HEK293 (cell line): ENCODE data around the gene CCNG2.

Experiments used
- ELK4 ChIP-seq: IDR thresholded peaks from 2 replicates; pipeline ENCODE4 v1.6.1; 2011; ENCODE audit warnings: mild to moderate bottlenecking, low read depth, low read length, borderline replicate concordance
- MZF1 ChIP-seq: fragments of 450-650 bp; formaldehyde crosslinking; IDR thresholded peaks from 2 replicates; pipeline ENCODE4 v1.5.1; 2017; ENCODE audit warnings: missing biosample characterization, missing genetic modification characterization, borderline replicate concordance
- SETDB1 ChIP-seq: IDR thresholded peaks from one replicate; pipeline ENCODE4 v1.6.1; 2017; ENCODE audit warnings: mild to moderate bottlenecking, low read length, moderate library complexity, mixed read lengths; ENCODE audit not compliant: insufficient read length
- ZBTB17 ChIP-seq: fragments of 450-650 bp; formaldehyde crosslinking; IDR thresholded peaks from 2 replicates; pipeline ENCODE4 v1.5.1; 2016; ENCODE audit warnings: missing biosample characterization, missing genetic modification characterization
- ZNF157 ChIP-seq: fragments of 450-650 bp; formaldehyde crosslinking; IDR thresholded peaks from 2 replicates; pipeline ENCODE4 v1.5.1; 2016; ENCODE audit warnings: missing biosample characterization, missing genetic modification characterization
- ZNF24 ChIP-seq: fragments of 450-650 bp; formaldehyde crosslinking; IDR thresholded peaks from 2 replicates; pipeline ENCODE4 v1.5.1; 2016; ENCODE audit warnings: missing biosample characterization, missing genetic modification characterization
- ZNF311 ChIP-seq: fragments of 450-650 bp; formaldehyde crosslinking; IDR thresholded peaks from 2 replicates; pipeline ENCODE4 v1.5.1; 2017; ENCODE audit warnings: missing biosample characterization, missing genetic modification characterization, borderline replicate concordance
- ZNF510 ChIP-seq: fragments of 450-650 bp; formaldehyde crosslinking; IDR thresholded peaks from 2 replicates; pipeline ENCODE4 v1.5.1; 2018; ENCODE audit warnings: mild to moderate bottlenecking, missing genetic modification characterization, missing biosample characterization; ENCODE audit not compliant: insufficient replicate concordance
- TF ChIP-seq, protein P1 (sequence below): fragments of 450-650 bp; formaldehyde crosslinking; IDR thresholded peaks from 2 replicates; pipeline ENCODE4 v1.5.1; 2016; ENCODE audit warnings: missing biosample characterization, missing genetic modification characterization
- TF ChIP-seq, protein P2 (sequence below): fragments of 450-650 bp; formaldehyde crosslinking; IDR thresholded peaks from 2 replicates; pipeline ENCODE4 v1.5.1; 2016; ENCODE audit warnings: missing biosample characterization, missing genetic modification characterization
- TF ChIP-seq, protein P3 (sequence below): fragments of 450-650 bp; formaldehyde crosslinking; IDR thresholded peaks from 2 replicates; pipeline ENCODE4 v1.5.1; 2016; ENCODE audit warnings: missing biosample characterization, missing genetic modification characterization
- TF ChIP-seq, protein P4 (sequence below): fragments of 450-650 bp; formaldehyde crosslinking; IDR thresholded peaks from 2 replicates; pipeline ENCODE4 v1.5.1; 2017; ENCODE audit warnings: missing biosample characterization, missing genetic modification characterization

- TF ChIP-seq, protein P1, sequence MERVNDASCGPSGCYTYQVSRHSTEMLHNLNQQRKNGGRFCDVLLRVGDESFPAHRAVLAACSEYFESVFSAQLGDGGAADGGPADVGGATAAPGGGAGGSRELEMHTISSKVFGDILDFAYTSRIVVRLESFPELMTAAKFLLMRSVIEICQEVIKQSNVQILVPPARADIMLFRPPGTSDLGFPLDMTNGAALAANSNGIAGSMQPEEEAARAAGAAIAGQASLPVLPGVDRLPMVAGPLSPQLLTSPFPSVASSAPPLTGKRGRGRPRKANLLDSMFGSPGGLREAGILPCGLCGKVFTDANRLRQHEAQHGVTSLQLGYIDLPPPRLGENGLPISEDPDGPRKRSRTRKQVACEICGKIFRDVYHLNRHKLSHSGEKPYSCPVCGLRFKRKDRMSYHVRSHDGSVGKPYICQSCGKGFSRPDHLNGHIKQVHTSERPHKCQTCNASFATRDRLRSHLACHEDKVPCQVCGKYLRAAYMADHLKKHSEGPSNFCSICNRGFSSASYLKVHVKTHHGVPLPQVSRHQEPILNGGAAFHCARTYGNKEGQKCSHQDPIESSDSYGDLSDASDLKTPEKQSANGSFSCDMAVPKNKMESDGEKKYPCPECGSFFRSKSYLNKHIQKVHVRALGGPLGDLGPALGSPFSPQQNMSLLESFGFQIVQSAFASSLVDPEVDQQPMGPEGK (tag by site-specific recombination) = no peak
- TF ChIP-seq, protein P2, sequence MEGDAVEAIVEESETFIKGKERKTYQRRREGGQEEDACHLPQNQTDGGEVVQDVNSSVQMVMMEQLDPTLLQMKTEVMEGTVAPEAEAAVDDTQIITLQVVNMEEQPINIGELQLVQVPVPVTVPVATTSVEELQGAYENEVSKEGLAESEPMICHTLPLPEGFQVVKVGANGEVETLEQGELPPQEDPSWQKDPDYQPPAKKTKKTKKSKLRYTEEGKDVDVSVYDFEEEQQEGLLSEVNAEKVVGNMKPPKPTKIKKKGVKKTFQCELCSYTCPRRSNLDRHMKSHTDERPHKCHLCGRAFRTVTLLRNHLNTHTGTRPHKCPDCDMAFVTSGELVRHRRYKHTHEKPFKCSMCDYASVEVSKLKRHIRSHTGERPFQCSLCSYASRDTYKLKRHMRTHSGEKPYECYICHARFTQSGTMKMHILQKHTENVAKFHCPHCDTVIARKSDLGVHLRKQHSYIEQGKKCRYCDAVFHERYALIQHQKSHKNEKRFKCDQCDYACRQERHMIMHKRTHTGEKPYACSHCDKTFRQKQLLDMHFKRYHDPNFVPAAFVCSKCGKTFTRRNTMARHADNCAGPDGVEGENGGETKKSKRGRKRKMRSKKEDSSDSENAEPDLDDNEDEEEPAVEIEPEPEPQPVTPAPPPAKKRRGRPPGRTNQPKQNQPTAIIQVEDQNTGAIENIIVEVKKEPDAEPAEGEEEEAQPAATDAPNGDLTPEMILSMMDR (tag by site-specific recombination) = no peak
- TF ChIP-seq MZF1 = no peak
- TF ChIP-seq ZNF157 = no peak
- no peak for TF ChIP-seq ZNF510
- TF ChIP-seq, protein P3, sequence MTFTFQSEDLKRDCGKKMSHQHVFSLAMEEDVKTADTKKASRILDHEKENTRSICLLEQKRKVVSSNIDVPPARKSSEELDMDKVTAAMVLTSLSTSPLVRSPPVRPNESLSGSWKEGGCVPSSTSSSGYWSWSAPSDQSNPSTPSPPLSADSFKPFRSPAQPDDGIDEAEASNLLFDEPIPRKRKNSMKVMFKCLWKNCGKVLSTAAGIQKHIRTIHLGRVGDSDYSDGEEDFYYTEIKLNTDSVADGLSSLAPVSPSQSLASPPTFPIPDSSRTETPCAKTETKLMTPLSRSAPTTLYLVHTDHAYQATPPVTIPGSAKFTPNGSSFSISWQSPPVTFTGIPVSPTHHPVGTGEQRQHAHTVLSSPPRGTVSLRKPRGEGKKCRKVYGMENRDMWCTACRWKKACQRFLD (tag by site-specific recombination) = no peak
- no peak for TF ChIP-seq ZNF311 (tag by site-specific recombination)
- no peak for TF ChIP-seq ZBTB17 (tag by site-specific recombination)
- no peak for TF ChIP-seq SETDB1
- TF ChIP-seq, protein P4, sequence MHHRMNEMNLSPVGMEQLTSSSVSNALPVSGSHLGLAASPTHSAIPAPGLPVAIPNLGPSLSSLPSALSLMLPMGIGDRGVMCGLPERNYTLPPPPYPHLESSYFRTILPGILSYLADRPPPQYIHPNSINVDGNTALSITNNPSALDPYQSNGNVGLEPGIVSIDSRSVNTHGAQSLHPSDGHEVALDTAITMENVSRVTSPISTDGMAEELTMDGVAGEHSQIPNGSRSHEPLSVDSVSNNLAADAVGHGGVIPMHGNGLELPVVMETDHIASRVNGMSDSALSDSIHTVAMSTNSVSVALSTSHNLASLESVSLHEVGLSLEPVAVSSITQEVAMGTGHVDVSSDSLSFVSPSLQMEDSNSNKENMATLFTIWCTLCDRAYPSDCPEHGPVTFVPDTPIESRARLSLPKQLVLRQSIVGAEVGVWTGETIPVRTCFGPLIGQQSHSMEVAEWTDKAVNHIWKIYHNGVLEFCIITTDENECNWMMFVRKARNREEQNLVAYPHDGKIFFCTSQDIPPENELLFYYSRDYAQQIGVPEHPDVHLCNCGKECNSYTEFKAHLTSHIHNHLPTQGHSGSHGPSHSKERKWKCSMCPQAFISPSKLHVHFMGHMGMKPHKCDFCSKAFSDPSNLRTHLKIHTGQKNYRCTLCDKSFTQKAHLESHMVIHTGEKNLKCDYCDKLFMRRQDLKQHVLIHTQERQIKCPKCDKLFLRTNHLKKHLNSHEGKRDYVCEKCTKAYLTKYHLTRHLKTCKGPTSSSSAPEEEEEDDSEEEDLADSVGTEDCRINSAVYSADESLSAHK (tag by site-specific recombination) = no peak
- TF ChIP-seq ELK4 = no peak
- TF ChIP-seq ZNF24 (tag by site-specific recombination) = no peak
Measured at GRCh38 chr4:77127837-77128621, 29.0 kb upstream of the CCNG2 start.
